SHP77 treated with DMSO at 0.1 percent for 48 hours (cell line): ENCODE results near the gene PEMT.

Experiments
- DNase-seq: peaks from one replicate; lab custom pipeline; 2025; lab: John Stamatoyannopoulos, UW

The PEMT gene

DNA sequence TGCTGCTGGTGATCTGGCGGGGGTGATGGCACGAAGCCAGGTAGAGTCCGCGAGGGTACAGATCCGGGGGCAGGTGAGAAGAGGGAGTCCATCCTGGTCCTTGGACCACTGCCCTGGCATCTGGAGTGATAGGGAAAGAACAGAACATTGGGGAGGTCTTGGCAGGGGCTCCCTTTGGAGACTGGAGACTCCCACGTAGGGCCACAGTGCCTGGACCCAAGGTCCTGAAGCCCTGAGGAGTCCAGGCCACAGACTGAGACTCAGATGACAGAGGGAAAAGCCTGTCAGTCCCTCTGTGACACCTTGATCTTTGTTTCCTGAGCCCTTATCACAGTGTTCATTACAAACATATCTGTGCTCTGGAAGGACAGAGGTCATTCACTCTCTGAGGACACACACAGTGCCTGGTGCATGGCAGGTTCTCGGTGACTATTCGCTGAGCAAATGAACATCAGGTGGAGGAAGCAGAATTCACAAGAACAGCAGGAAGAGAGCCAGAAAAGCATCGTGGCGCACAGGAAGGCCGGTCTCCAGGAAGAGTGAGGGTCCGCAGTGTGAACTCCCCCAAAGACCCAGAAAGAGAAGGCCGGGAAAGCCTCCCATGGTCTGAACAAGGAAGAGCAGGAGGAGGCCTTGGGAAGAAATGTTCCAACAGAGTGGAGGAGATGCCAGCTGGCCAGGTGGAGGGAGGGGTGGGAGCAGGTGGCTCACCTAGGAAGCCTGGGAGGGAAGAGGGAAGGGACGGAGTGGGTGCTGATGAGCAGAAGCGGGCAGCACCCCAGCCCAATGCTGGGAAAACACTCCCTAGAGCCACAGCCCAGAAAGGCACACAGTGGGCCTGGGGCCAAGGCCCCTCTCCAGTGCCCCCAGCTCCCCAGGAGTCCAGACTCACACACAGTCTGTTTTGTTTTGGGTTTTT, 20.5 kb downstream of the PEMT start:
- no peak for DNase-seq

DNA sequence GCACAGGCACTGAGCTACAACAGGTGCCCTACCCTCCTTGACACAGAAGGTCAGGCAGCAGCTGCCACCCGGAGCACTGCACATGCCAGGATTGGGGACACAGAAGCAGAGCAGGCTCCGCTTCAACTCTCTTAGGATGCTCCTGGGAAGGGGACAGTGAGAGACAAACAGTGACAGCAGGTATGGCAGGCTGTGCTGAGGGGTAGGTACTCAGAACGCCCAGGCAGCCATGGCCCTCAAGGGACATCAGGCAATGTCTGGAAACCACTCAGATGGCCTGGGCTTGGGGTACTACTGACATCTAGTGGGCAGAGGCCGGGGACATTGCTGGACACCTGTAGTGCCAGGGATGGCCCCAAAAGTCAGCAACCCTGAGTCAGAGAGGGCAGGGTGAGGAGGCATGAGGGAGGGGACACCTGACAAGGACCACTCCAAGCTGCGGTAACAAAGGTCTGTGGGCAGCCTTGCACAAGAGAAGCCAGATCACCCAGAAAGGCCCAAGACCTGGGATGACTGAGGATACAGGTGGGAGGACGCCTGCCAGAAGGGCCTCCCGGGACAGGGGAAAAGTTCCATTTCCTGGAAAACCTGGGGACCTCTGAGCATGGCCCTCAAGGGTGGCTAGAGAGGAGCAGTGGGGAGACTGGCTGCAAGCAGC, 21.2 kb downstream of the PEMT start:
- peak; percentile 96 for DNase-seq

DNA sequence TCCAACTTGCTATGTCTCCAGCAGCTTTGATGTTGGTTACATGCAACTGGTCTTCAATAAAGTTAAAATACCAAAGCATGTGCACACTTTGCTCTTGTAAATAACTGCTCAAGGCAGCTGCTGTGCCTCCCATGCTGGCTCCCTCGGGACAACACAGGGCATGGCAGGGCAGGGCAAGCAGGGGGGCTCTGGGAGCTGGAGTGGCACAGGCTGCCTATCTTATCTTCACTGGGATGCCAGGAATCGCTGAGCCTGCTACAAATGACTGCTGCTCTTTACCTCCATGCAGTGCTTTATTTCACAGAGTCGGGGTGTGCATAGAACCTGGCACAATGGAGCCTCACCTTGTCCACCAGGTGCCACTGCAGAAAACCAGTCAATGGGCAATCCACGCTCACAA, 21.8 kb downstream of the PEMT start:
- no peak for DNase-seq

DNA sequence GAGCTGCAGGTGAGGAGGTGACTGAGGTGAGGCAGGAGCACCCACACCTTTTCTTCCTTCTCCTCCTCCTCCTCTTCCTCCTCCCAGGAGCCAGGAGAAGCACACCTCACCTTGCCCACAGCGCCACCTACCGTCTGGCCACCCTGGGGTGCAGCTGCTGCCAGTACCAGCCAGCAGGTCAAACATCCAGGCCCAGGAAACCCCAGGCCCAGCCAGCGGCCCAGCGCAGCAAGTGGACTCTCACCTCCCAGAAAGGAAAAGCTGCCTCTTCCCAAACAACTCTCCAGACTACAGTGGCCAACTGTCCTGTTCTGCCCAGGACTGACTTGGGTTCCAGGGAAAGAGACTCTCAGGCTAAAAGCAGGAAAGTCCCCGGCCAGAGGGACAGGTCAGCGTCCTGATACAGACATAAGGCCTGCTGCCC, 22.7 kb downstream of the PEMT start:
- peak; percentile 79 for DNase-seq

DNA sequence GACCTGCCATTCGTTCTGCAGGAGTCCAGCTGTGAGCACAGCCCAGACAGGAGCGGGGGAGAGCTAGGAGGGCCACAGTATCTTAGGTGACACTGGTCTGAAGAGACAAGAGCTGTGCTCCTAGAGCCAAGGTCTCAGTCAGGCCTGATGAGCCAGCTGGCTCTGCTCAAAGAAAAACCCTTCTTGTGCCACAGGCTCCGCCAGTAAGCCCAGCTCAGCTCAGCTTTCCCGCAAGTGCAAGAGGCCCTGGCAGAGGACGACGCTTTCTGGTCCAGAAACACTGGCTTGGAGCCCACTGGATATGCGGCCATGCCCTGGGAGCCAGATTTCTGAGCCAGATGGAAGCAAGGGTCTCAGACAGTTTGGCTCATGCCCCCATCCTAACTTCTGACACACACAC, 23.9 kb downstream of the PEMT start:
- DNase-seq, result no peak

DNA sequence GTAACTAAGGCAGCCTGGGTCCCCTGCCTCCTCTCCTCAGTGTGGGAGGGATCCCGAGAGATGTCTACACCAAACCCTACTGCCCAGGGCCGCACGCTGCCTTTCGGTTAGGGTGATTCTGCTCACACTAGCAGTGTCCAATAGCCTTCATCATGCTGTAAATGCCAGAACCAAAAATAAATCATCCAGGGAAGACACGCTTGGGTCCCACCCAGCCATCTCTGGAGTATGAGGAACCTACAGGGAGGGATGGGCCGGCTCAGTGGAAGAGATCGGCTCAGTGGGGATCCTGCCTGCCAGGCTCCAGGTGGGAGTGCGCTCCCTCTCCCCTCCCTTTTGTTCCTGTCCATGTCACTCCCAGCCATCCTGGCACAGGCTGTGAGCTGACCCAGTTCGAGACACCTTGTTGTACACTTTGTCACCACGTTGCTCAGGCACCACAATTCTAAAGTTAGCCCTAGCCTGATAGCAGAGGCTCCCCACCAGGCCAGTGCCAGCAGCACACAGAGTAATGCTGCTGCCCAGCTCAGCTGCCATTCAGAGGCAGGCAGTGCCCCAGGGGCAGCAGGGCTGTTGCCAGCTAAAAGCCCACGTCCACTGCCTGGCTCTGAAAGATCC, 24.5 kb downstream of the PEMT start:
- DNase-seq, result no peak

DNA sequence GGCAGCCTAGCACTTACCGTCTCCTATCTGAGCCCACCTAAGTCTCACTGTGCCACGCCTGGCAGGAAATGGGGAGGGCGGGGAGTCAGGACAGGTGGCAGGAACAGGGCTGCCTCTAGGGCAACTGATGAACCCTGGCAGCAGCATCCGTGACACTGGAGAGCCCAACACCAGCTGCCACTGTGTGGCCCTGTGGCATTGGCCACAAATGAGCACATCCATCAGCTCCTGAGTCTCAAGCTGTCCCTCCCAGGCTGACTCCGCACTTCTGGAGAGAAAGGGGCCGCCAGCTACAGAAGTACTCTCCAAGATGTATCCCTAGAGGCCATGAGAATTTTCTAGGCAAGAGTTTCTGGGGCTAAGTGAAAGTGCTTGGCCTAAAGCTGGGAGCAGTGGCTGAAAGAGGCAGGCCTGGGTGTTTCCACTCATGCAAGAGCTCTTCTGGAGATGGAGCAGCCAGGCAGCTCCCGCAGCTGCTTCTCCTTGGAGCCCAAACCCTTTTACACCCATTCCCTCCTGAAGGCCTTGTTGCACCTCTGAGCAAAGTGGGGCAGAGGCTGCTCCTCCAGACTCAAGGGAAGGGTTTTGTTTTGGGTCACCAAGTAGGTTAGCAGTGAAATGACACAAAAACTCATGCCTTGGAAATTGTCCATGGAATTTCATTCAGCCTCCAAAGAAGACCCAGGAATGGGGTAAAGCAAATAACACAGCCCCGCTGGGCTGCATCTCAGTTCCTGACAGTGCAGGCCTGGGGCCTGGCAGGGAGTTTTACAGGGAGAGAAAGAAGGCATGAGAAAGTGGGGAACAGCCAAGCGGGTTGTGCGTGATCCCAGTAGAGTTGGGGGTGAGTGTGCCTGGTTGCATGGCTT, 25.8 kb downstream of the PEMT start:
- DNase-seq, result no peak

DNA sequence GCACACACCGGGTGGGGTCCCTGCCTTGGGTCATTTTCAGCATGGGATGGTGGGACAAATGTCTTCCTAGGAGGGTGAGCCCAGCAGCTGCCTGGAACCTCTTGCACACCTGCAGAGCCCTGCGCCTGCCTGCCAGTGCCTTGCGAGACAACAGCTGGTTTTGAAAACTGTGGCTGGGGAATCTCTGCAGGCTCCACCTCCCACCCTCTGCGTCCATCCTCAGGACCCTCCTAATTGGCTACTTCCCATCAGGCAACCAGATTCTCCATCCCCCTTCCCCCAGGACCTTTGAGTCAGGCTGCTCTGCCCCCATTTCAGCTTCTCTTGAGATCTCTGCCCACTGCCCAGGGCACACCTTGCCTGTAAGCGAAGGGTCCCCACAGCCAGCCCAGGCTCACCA, 26.6 kb downstream of the PEMT start:
- DNase-seq, result peak; percentile 63

DNA sequence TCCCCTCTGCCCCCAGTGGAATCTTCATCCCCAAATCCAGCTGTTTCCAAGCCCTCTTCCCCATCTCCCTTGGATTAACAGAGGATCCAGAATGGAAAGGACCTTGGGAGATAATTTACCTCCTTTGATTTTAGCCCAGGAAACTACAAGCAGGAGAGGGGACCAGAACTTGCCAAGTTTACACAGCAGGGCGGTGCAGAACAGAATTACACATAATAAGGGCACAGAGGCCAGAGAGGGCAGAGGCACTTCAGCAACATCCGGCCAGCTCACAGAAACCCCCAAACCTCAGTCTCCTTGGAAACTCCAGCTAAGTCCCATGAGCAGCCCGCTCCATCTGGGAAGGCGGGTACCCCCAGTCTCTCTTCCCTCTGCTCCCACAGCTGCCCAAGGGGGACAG, 27.2 kb downstream of the PEMT start:
- no peak for DNase-seq

DNA sequence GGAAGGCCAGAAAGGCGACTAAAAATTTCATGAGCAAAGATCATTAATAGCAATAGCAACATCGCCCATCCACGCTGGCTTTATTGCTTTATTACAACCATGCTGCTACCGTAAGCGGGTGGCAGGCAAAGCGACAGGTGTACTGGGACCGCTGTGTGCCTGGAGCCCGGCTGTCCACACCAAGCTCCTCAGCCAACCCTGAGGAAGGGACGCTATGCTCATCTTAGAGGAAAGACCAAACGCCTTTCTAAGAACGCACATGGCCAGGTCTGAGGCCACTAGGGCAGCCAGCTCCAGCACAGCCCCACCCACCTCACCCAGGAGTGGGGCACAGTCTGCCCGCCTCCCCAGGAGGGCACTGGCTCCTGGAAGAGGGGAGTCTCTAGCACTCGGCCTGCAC, 28.0 kb downstream of the PEMT start:
- no peak for DNase-seq

DNA sequence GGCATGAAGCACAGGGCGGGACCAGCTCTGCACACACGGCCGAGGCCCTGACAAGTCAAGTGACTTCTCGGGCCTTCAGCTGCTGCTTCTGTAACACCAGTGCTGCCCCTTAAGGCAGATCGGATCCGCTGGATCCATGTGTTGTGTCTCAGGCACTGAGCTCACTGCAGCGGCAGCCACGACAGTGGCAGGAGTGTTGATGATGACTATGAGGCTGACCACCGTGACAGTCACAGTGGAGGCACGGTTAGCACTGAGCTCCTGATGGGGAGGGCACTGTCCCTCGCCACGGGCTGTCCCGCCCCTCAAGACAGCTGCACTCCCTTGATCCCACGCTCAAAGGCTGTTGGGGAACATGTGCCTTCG, 29.4 kb downstream of the PEMT start:
- no peak for DNase-seq

DNA sequence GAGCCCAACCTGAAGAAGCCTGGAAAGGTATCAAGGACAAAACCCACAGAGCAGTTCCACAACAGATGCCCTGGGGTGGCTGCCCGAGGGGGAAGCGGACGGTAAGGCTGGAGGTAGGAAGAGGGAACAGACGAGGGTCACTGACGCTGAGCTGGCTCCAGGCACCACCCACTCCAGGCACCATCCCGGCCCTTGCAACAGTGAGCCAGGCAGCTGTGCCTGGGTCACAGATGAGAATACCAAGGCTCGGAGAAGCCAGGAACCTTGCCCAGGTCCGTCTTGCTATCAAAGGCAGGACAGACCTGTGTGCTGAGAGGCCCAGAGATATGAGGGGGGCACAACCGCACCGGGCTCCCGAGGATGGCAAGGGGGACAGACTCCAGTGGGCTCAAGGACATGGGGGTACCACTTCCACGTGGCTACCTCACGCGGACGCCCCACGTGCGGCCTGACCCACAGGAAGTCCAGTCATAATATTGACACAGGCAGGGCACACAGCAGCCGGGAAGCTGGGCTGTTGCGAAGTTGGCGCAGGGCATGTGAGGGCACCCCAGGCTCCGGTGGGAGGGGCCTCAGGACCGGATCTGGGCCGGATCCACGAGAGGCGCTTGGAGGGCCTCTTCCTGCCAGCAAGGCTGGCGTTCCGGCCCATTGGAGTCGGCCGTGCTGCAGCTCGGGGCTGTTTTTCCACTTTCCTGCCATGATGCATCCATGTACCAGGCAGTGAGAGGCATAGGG, 29.9 kb downstream of the PEMT start:
- DNase-seq, result peak; percentile 91

DNA sequence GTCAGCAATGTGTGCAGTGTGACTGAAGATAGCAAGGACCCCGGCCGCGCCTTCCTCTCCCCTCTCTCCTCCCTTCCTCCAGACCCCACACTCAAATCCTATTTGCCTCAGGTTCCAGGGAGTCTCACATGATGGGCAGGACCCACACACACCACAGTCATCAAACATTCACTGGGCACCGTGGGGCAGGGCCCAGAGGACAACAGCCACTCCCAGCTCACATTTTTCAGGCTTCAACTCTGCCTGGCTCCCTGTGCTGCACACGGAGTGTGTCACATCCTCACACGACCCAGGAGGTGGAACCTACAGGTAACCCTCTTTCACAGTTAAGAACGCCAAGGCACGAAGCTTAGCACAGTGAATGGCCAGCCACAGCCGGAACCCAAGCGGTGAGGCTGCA, 30.5 kb downstream of the PEMT start:
- no peak for DNase-seq

DNA sequence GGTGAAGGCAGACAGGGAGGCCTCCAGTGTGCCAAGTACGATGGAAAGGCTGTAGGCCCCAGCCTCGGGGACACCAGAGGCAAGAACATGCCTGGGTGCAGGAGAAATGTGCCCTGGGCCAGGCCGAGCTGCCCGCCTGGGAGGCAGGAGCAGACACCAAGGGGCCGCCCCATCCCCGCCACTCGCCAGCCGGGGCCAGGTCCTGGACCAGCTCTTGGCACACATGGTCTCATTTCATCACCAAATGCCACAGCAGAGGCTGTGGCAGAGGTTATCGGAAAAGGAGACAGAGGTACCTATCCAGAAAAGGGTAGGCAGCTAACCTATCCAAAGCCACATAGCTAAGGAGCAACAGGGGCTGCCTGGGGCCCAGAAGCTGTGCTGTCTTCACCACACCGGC, 31.3 kb downstream of the PEMT start:
- DNase-seq, result no peak

DNA sequence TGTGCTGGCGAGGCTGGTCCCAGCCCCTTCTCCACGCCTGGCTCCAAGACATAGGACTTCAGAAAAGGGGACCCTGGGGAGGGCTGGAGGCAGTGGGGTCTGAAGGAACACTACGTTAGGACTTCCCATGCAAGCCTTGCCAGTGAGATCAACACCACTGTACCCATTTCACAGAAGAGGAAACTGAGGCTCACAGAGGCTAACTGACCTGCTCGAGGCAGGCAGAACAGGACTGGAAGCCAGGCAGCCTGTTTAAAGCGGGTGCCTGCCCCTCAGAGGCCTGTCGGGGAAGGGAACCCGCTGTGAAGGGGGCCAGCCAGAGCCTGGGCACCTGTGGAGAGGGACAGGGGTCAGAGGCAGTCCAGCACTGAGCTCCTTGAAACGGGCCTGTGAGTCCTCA, 32.3 kb downstream of the PEMT start:
- DNase-seq, result no peak

DNA sequence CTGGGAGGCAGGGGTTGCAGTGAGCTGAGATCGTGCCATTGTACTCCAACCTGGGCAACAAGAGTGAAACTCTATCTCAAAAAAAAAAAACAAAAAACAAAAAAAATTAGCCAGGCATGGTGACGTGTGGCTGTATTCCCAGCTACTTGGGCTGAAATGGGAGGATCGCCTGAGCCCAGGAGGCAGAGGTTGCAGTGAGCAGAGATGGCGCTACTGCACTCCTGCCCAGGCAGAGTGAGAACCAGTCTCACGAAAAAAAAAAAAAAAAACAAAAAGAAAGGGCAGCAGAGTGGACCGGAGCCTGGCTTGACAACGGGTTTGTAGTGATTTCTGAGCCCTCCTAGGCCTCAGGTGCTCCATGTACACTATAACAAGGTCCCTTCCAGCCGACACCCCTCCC, 33.1 kb downstream of the PEMT start:
- DNase-seq, result no peak

DNA sequence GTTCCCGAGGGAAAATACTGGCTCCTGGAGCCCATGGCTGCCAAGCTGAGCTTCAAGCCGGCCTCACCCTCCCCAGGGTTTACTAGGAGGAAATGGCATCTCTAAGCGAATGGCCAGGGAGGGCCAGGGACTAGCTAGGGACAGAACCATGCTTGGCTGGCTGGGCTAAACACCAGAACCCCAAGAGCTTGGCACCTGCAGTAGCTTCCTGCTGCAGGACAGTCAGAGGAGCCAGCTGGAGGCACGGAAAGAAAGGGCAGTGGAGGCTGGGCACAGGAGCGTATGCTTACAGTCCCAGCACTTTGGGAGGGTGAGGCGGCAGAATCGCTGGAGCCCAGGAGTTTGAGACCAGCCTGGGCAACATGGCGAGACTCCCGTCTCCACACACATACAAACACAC, 33.7 kb downstream of the PEMT start:
- DNase-seq, result no peak

DNA sequence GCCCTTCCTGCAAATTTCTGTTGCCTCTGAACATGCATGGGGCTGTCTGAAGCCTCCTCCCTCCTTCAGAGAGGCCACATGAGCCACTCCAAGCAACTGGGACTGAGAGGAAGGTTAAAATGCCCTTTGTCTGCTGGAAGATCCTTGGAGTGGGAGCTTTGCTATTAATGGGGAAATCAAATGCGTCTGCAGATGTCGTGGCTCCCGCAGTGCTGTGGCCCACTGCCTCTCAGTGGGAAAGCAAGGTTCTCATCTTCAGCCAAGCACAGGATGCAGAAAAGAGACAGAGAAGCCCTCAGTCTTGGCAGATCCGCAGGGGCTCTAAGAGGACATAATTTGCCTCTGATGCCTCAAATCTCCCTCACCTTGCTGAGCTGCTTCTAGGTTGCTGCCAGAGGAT, 34.8 kb downstream of the PEMT start:
- DNase-seq, result no peak

DNA sequence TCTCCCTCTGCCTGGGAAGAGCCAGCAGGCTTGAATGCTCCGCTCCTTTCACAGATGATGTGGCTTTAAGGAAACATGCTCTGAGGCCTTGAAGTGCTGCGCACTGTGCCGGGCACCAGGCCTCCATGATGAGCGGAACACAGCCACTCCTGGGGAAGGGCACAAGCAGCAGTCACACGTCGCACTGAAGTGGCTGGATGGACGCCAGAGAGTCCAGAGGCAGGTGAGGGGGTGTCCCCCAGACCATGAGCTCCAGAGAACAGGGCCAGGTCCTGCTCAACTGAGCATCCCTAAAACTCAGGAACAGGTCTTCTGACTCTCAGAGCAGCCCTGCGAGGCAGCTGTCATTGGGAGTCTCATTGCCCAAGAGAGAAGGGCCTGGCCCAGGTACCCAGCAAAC, 35.6 kb downstream of the PEMT start:
- no peak for DNase-seq

DNA sequence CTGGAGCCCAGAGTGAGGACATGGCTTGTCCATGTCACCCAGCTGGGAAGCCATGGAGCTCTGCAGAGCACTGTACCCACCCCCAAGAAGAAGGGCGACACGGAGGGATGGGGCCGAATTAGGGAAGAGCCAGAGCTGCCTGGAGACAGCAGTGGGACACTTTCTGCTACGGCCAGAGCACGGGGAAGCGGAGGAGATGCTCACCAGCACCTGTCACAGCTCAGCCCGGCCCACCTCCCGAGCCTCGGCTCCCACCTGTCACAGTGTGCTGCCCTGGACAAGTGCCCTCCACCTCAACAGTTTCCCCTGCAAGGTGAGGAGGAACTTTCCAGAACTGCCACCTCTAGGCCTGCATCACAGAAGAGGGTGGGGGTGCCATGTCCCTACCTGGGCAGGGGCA, 36.4 kb downstream of the PEMT start:
- DNase-seq, result no peak

DNA sequence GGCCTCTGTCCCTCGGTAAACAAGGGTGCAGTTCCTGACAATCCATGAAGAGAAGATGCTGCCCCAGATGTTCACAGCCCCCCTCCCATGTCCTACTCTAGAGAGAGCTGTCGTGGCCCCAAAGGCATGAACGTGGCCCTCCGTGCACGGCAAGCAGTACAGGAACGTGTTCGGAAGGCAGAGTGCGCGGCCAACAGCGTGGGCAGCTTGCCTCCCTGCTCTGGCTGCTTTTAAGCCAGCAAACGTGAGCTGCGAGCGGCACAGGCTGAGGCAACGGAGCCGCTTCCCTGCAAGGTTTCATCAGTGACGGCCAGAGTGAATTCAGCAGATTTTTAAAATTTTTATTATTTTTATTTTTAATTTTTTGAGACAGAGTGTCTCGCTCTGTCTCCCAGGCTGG, 37.2 kb downstream of the PEMT start:
- no peak for DNase-seq
